ENCODE results near the gene ATP6V0D1. TPM values are rescaled to one million over a fixed set of nuclear protein-coding genes. Genes with fewer than 3 reads are reported as not detected.

The ATP6V0D1 gene
- total RNA-seq = 89.3 and 113 TPM in 2 replicates

DNA sequence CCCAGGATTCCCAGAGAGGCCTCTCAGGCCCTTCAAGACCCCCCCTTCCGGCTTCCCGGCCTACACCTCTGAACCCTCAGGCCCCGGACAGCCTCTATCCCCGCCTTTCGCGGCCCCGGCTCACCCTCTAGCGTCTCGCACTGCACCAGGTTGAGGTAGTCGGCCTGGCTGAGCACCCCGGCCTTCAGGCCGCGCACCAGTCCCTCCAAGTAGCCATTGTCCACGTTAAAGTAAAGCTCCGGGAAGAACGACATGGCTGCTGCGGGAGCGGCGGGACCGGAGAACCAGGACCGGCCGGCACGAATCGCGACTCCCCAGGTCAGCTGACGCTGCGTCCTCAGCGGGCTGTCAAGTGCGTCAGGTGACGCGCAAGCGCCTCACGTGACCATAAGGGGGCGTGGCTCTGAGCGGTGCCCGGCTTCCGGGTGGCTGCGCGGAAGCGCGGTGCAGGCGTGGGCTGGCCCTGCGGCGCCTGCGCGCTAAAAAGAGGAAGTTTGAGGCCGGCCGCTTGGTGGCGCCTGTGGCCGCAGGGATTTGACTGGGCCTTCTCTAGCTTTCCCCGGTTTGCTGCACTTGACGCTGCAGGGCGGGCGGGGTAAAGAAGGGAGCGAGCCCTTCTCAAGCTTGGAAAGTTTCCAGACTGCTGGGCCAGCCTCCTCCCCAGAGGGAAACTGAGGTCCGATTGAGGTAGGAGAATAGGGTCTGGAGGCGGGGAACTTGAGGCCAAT lies at the start of gene ATP6V0D1:
TSS of gene ATP6V0D1 (minus strand) at position 325 of the 728 bp plus-strand sequence. CDS start at position 254, 71 bp downstream.

DNA sequence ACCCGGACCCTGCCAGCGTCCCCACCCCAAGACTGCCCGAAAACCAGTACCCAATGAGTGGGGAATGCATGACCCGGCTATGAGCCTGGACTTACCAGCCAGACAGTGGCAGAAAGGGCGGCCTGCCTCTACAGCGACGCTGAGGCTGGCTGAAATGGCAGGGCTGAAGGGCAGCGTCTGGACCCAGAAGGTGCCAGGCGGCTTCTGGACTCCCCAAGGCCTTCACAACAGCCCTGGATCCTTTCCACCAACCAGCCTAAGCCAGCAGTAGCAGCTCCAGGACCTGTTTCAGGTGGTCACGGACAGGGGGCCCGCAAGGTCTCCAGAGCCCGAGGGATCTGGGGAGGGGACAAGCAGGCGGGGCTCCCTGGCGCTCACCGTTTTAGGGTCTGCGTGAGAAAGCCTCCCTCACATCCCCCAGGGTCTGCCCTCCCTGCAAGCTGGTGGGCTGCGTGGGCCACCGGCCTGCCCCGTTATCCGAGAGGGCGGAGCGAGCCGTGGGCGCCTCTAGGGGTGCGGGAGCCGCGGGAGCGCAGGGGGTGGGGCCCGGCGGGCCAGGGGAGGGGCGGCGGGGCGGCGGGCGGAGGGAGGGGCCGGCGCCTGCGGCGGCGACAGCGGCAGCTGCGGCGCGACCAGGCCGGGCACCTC lies 47.4 kb upstream of the ATP6V0D1 start, which contains the start of gene RIPOR1:
TSS of gene RIPOR1 (plus strand) at position 608 of the 648 bp plus-strand sequence. CDS start 9,618 bp downstream, outside the sequence.

DNA sequence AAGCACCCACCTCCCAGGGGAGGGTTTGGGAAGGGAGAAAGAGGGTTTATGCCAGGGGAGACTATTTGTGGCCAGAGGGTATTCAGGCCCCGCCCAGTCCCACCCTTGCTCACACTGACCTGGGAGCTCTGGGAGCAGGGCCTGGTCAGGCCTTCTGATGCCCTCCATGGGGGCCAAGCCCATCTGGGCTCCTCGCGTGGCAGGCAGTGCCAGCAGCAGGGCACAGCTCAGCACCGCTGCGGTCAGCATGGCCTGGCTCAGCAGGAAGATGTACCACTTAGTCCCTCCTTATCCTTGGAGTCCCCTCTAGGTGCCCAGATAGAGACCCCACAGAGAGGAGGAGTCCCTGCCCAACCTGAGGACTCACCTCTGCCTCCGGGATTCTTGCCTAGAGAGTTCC lies 2.2 kb upstream of the ATP6V0D1 start, which contains the start of gene AGRP:
TSS of gene AGRP (minus strand) at position 398 of the 400 bp plus-strand sequence. CDS start at position 249, 149 bp downstream.

DNA sequence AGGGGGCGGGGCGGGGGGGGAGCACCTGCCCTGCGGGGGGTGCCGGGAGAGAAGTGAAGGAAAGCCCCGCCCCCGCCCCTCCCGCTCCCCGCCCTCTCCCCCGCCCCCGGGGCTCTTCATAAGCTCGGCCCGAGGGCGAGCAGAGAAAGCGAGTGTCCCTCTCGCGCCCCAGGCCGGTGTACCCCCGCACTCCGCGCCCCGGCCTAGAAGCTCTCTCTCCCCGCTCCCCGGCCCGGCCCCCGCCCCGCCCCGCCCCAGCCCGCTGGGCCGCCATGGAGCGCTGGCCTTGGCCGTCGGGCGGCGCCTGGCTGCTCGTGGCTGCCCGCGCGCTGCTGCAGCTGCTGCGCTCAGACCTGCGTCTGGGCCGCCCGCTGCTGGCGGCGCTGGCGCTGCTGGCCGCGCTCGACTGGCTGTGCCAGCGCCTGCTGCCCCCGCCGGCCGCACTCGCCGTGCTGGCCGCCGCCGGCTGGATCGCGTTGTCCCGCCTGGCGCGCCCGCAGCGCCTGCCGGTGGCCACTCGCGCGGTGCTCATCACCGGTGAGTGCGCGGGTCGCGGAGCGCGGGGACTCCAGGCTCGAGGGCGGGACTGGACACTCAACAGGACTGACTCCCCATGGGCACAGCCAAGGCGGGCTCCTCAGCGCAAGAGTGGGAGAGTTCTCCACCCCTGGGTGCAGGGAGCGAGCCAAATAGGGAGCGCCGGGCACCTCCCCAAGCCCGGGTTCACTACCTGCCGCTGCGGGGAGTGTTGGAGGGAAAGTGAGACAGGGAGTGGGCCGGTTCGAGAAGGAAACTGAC lies 49.8 kb downstream of the ATP6V0D1 start, which contains the start of gene HSD11B2:
TSS of gene HSD11B2 (plus strand) at position 145 of the 798 bp plus-strand sequence. CDS start at position 273, 128 bp downstream.

DNA sequence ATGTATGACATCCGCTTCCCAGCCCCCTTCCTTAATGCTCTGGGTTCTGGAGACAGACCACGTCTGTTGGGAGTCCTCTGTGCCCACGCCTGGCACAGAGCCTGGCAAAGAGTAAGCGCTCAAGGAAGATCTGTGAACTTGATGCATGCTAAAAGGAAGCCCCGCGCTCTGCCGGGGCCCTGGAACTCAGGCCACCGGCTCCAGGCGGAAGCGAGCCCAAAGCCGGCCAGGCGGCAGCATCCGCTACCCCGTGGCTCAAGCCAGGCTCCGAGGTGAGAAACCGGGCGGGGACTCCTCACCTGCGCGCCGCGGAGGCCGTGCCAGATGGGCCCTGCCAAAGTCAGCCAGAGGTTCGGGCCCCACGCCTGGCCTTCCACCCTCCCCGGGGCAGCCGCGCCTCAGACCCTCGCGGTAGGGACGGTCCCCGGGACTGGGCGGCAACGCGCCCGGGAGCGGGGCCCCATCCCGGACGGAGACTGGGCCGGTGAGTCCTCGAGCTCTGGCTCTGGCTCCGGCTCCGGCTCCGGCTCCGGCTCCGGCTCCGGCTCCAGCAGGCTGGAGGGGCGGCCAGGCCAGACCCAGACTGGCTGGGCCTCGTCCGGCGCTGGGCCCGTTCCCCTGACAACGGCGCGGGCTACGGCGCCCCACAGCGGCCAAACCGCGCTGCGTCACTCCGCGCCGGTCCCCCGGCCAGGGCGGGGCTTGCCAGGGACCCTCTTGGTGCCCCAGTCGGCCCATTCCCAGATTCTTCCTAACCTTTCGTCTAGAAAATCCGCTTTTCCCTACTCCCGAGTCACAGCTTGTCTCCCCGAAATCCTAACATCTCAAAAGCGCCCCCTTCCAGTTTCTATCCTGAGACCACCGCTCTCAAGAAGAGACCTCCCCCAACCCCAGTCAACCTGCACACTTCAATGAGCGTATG lies 64.8 kb downstream of the ATP6V0D1 start, which contains the start of gene ZDHHC1:
TSS of gene ZDHHC1 (minus strand) at position 606 of the 922 bp plus-strand sequence. CDS start 8,702 bp downstream, outside the sequence.

DNA sequence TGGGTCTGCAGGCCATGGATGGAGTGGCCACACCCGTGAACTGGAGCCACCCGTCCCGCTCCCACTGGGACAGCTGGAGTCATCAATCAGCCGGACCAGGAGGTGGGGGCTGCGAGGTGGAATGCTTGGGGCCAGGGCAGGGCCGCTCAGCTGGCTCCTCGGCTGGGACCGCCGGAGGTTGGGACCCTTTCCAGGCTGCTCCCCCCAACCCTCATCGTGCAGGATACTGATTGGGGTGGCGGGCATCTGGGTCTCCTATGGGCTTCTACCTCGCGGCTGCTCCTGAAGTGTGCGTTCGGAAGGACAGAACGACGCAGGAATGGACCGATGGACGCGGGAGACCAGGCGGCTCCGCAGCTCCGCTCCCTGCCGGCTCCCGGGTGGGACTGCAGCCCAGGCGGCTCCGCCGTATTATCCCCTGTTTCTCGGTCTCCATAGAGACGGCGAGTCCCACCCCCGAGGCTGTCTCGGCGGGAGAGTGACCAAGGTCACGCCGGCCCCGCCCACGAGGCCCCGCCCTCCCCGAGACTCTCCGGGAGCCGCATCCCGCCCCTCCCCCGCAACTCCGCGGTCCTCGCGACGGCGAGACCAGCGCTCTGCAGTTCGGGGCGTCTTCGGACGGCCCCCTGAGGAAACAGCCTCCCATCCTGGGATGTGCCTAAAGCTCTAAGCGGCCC lies 87.7 kb downstream of the ATP6V0D1 start, which contains the start of gene TPPP3:
TSS of gene TPPP3 (minus strand) at position 388 of the 677 bp plus-strand sequence. CDS start 2,387 bp downstream, outside the sequence.

Other genes starting within 250 kb of the ATP6V0D1 start
- gene FHOD1, start 233.7 kb downstream of the ATP6V0D1 start, total RNA-seq = 4.0 and 4.3 TPM in 2 replicates
- 0.21 and 0.72 TPM in 2 replicates for gene SLC9A5, start 232.2 kb downstream of the ATP6V0D1 start, total RNA-seq
- gene PLEKHG4, start 201.6 kb downstream of the ATP6V0D1 start, total RNA-seq = 16.1 and 21.1 TPM in 2 replicates
- not detected in 2 replicates for gene KCTD19, start 154.4 kb downstream of the ATP6V0D1 start, total RNA-seq
- not detected in 2 replicates for gene LRRC36, start 154.3 kb downstream of the ATP6V0D1 start, total RNA-seq
- gene TPPP3, start 87.7 kb downstream of the ATP6V0D1 start, total RNA-seq = 0.24 and 0.43 TPM in 2 replicates
- 3.4 and 3.6 TPM in 2 replicates for gene ZDHHC1, start 64.7 kb downstream of the ATP6V0D1 start, total RNA-seq
- gene HSD11B2, start 50.0 kb downstream of the ATP6V0D1 start, total RNA-seq = 1.9 and 3.8 TPM in 2 replicates
- gene AGRP, start 2.4 kb upstream of the ATP6V0D1 start, total RNA-seq = not detected in 2 replicates
- 25.6 and 28.9 TPM in 2 replicates for gene RIPOR1, start 47.7 kb upstream of the ATP6V0D1 start, total RNA-seq
- gene CTCF, start 81.4 kb upstream of the ATP6V0D1 start, total RNA-seq = 14.0 and 18.5 TPM in 2 replicates
- gene CARMIL2, start 164.0 kb upstream of the ATP6V0D1 start, total RNA-seq = 0.24 TPM in 1 of 2 replicates, not detected in the other
- 15.2 and 17.1 TPM in 2 replicates for gene ACD, start 179.1 kb upstream of the ATP6V0D1 start, total RNA-seq
- gene PARD6A, start 179.8 kb upstream of the ATP6V0D1 start, total RNA-seq = 1.9 and 2.7 TPM in 2 replicates
- 12.5 and 18.3 TPM in 2 replicates for gene ENKD1, start 185.6 kb upstream of the ATP6V0D1 start, total RNA-seq
- gene C16orf86, start 185.7 kb upstream of the ATP6V0D1 start, total RNA-seq = 0.85 and 1.7 TPM in 2 replicates
- 13.4 and 19.5 TPM in 2 replicates for gene GFOD2, start 238.2 kb upstream of the ATP6V0D1 start, total RNA-seq